Liver (tissue), 9 donors: ENCODE results near the gene NCS1. TPM values are rescaled to one million over a fixed set of nuclear protein-coding genes. Genes with fewer than 3 reads are reported as not detected.

Experiments
- DNase-seq: peaks from one replicate; pipeline ENCODE4 v3.0.0-alpha.2; 2017; ENCODE audit warnings: low spot score
- H3K27ac ChIP-seq, 2 donors: one replicate each; pipeline ENCODE4 v1.7.0; 2013; ENCODE audit warnings: inconsistent platforms in 2 of 2, low read length in 2 of 2, control low read depth in 1 of 2, low read depth in 1 of 2, mild to moderate bottlenecking in 1 of 2
- H3K27me3 ChIP-seq, 4 donors: one replicate each; pipeline versions ENCODE4 v1.6.1 to v1.7.0; 2013; ENCODE audit warnings: low read length in 3 of 4, inconsistent platforms in 1 of 4, mild to moderate bottlenecking in 1 of 4, moderate library complexity in 1 of 4; ENCODE audit not compliant: control insufficient read depth in 4 of 4, insufficient read depth in 4 of 4
- H3K36me3 ChIP-seq, 4 donors: one replicate each; pipeline versions ENCODE4 v1.6.1 to v1.7.0; 2013; ENCODE audit warnings: low read length in 3 of 4, mild to moderate bottlenecking in 3 of 4, low read depth in 1 of 4, moderate library complexity in 1 of 4; ENCODE audit not compliant: control insufficient read depth in 4 of 4, insufficient read depth in 3 of 4
- H3K4me1 ChIP-seq, 4 donors: one replicate each; pipeline versions ENCODE4 v1.6.1 to v1.7.0; 2013; ENCODE audit warnings: low read length in 3 of 4, mild to moderate bottlenecking in 3 of 4, moderate library complexity in 1 of 4; ENCODE audit not compliant: control insufficient read depth in 4 of 4, insufficient read depth in 4 of 4
- H3K4me3 ChIP-seq, 3 donors: one replicate each; pipeline versions ENCODE4 v1.6.1 to v1.7.0; 2013; ENCODE audit warnings: low read length in 3 of 3, control low read depth in 1 of 3, low read depth in 1 of 3, mild to moderate bottlenecking in 1 of 3
- H3K9ac ChIP-seq, 2 donors: one replicate each; pipeline ENCODE4 v1.7.0; 2013; ENCODE audit warnings: low read length in 2 of 2, mild to moderate bottlenecking in 2 of 2, moderate library complexity in 2 of 2, control low read depth in 1 of 2, low read depth in 1 of 2
- H3K9me3 ChIP-seq, 4 donors: one replicate each; pipeline versions ENCODE4 v1.6.1 to v1.7.0; 2013; ENCODE audit warnings: low read length in 3 of 4; ENCODE audit not compliant: control insufficient read depth in 4 of 4
- CTCF ChIP-seq: fragments of 150-350 bp; IDR thresholded peaks from 2 replicates; pipeline ENCODE4 v1.5.1; 2017; ENCODE audit warnings: improper control_type of control experiment, low read depth, low read length; ENCODE audit not compliant: missing input control
- EGR1 ChIP-seq, 2 donors: IDR thresholded peaks; 2 replicates each; pipeline ENCODE4 v1.6.1; 2016 to 2018; ENCODE audit warnings: antibody characterized with exemption in 2 of 2, low read depth in 2 of 2
- FOXA1 ChIP-seq: IDR thresholded peaks from 2 replicates; pipeline ENCODE4 v1.6.1; 2016; ENCODE audit warnings: antibody characterized with exemption
- FOXA2 ChIP-seq: IDR thresholded peaks from 2 replicates; pipeline ENCODE4 v1.6.1; 2016; ENCODE audit warnings: antibody characterized with exemption
- GABPA ChIP-seq, 2 donors: IDR thresholded peaks in 1 of 2; conservative IDR thresholded peaks in 1 of 2; 2 replicates each; pipeline ENCODE4 v1.6.1; 2016; ENCODE audit warnings: antibody characterized with exemption in 2 of 2, mild to moderate bottlenecking in 1 of 2, moderate library complexity in 1 of 2
- HNF4A ChIP-seq, 2 donors: conservative IDR thresholded peaks; 2 replicates each; pipeline ENCODE4 v1.6.1; 2016; ENCODE audit warnings: antibody characterized with exemption in 2 of 2, mild to moderate bottlenecking in 2 of 2
- HNF4G ChIP-seq: IDR thresholded peaks from 2 replicates; pipeline ENCODE4 v1.6.1; 2016; ENCODE audit warnings: antibody characterized with exemption
- JUND ChIP-seq, 2 donors: IDR thresholded peaks; 2 replicates each; pipeline ENCODE4 v1.6.1; 2016; ENCODE audit warnings: antibody characterized with exemption in 2 of 2
- MAX ChIP-seq: IDR thresholded peaks from 2 replicates; pipeline ENCODE4 v1.6.1; 2016; ENCODE audit warnings: antibody characterized with exemption
- NR2F2 ChIP-seq: IDR thresholded peaks from 2 replicates; pipeline ENCODE4 v1.6.1; 2016; ENCODE audit warnings: antibody characterized with exemption
- RAD21 ChIP-seq, 2 donors: IDR thresholded peaks; 2 replicates each; pipeline ENCODE4 v1.6.1; 2016; ENCODE audit warnings: antibody characterized with exemption in 2 of 2, mild to moderate bottlenecking in 2 of 2
- RXRA ChIP-seq, 2 donors: IDR thresholded peaks; 2 replicates each; pipeline ENCODE4 v1.6.1; 2017 to 2018; ENCODE audit warnings: antibody characterized with exemption in 2 of 2, mild to moderate bottlenecking in 1 of 2
- SP1 ChIP-seq: IDR thresholded peaks from 2 replicates; pipeline ENCODE4 v1.6.1; 2018; ENCODE audit warnings: antibody characterized with exemption, mild to moderate bottlenecking
- TAF1 ChIP-seq: conservative IDR thresholded peaks from 2 replicates; pipeline ENCODE4 v1.6.1; 2016; ENCODE audit warnings: antibody characterized with exemption, mild to moderate bottlenecking
- YY1 ChIP-seq: IDR thresholded peaks from 2 replicates; pipeline ENCODE4 v1.6.1; 2016; ENCODE audit warnings: antibody characterized with exemption, mild to moderate bottlenecking
- ZBTB33 ChIP-seq: IDR thresholded peaks from 2 replicates; pipeline ENCODE4 v1.6.1; 2016; ENCODE audit warnings: antibody characterized with exemption
- WGBS: extraction: QIAGEN DNeasy Blood & Tissue Kit; methylation state at CpG from one replicate; pipeline ENCODE4 v1.1.7; 2013; 5-methylcytosine and 5-hydroxymethylcytosine counted together
- polyA plus RNA-seq, 2 donors: library from polyadenylated mRNA; stranded (reverse) in 1 of 2; unstranded in 1 of 2; fragments of 200-250 nt in 1 of 2; fragments of >200 nt in 1 of 2; fragmentation: Nextera tagmentation in 1 of 2; extraction: Ambion mirVana in 1 of 2; gene quantifications; one replicate each; pipeline versions ENCODE4 v1.2.1 to v1.2.3, GENCODE V29; 2013 to 2015
- total RNA-seq, 2 donors: library from RNA; depleted of rRNA; stranded (reverse); fragments of >200 nt; gene quantifications; one replicate each; pipeline ENCODE4 v1.2.3, GENCODE V29; 2014
- TF ChIP-seq, protein P1 (sequence below): IDR thresholded peaks from 2 replicates; pipeline ENCODE4 v1.6.1; 2016; ENCODE audit warnings: antibody characterized with exemption, mild to moderate bottlenecking
- TF ChIP-seq, protein P2 (sequence below): IDR thresholded peaks from 2 replicates; pipeline ENCODE4 v1.6.1; 2016; ENCODE audit warnings: antibody characterized with exemption
- donor health status: healthy.
- donor health status: healthy.
- donor health status: healthy.
- donor health status: healthy.
- donor health status: healthy.

NCS1 gene
- total and polyA plus RNA-seq, 4 donors: 0.35 to 2.5 (median 1.2) TPM

DNA sequence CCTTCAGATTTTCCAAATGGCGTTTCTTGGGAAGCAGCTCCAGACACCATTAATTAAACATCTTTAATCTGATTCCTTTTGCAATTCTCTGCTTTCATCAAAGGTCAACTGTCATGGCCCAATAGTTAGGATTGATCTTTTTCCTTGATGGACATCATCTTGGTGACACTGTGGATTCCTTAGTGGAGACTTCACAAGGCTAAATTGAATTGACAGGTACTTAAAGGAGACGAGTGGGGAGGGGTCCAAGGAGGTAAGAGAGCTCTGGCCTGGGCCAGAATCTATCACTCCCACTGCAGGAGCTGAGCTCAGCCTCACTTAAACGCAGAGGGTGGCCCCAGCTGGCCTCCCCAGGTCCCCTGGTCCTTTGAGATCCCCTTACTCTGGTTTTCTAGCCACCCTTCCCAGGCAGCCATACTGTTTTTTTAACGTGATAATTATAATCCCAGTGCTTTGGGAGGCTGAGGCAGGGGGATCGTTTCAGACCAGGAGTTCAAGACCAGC, 83.5 kb downstream of the NCS1 start:
- Histone ChIP-seq H3K4me1 (peaks cover 0 to 11% (median 7%) of the 10 kb centered on the region in 4 donors), H3K27ac (no peak overlapping the region), H3K9me3 (no peaks in the 10 kb centered on the region), H3K27me3 (no peaks in the 10 kb centered on the region), H3K4me3 (no peak overlapping the region), H3K36me3 (no peaks in the 10 kb centered on the region), H3K9ac (no peak overlapping the region)
- 82% methylated on average over 5 of the region's 5 CpGs for WGBS
- TF ChIP-seq HNF4A (conservative IDR thresholded peaks at IDR 0.05) (no peak), JUND (IDR thresholded peaks at IDR 0.05) (no peak), HNF4G (no peak), NR2F2 (no peak), ZBTB33 (no peak), EGR1 (IDR thresholded peaks at IDR 0.05; ENCODE audit: low read depth in 2 of 2) (no peak), RAD21 (IDR thresholded peaks at IDR 0.05) (no peak), SP1 (no peak), GABPA (IDR thresholded peaks at IDR 0.05 in 1 of 2, conservative IDR thresholded peaks at IDR 0.05 in 1 of 2) (no peak), CTCF (no peak), FOXA2 (no peak), YY1 (no peak), FOXA1 (no peak), TAF1 (no peak), RXRA (IDR thresholded peaks at IDR 0.05) (no peak), MAX (no peak)
- TF ChIP-seq, protein P1, sequence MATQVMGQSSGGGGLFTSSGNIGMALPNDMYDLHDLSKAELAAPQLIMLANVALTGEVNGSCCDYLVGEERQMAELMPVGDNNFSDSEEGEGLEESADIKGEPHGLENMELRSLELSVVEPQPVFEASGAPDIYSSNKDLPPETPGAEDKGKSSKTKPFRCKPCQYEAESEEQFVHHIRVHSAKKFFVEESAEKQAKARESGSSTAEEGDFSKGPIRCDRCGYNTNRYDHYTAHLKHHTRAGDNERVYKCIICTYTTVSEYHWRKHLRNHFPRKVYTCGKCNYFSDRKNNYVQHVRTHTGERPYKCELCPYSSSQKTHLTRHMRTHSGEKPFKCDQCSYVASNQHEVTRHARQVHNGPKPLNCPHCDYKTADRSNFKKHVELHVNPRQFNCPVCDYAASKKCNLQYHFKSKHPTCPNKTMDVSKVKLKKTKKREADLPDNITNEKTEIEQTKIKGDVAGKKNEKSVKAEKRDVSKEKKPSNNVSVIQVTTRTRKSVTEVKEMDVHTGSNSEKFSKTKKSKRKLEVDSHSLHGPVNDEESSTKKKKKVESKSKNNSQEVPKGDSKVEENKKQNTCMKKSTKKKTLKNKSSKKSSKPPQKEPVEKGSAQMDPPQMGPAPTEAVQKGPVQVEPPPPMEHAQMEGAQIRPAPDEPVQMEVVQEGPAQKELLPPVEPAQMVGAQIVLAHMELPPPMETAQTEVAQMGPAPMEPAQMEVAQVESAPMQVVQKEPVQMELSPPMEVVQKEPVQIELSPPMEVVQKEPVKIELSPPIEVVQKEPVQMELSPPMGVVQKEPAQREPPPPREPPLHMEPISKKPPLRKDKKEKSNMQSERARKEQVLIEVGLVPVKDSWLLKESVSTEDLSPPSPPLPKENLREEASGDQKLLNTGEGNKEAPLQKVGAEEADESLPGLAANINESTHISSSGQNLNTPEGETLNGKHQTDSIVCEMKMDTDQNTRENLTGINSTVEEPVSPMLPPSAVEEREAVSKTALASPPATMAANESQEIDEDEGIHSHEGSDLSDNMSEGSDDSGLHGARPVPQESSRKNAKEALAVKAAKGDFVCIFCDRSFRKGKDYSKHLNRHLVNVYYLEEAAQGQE: no peak
- TF ChIP-seq, protein P2, sequence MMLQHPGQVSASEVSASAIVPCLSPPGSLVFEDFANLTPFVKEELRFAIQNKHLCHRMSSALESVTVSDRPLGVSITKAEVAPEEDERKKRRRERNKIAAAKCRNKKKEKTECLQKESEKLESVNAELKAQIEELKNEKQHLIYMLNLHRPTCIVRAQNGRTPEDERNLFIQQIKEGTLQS: no peak
- DNase-seq: no peak
